Adipocyte (in vitro differentiated cells): ENCODE data around the gene CACNA1G.
A peak's percentile ranks its signal among the peaks of the same experiment; 100 is the strongest.

ENCODE experiments used
- DNase-seq: peaks from one replicate; pipeline ENCODE4 v3.0.0-alpha.2; 2015; ENCODE audit warnings: low read depth
- H3K27me3 ChIP-seq: replicated peaks from 2 replicates; pipeline ENCODE4 v1.7.0; 2013; ENCODE audit warnings: mild to moderate bottlenecking, low read length, moderate library complexity; ENCODE audit not compliant: control insufficient read depth, insufficient read depth
- H3K36me3 ChIP-seq: 2 replicates; pipeline ENCODE4 v1.7.0; 2013; ENCODE audit warnings: low read length, mild to moderate bottlenecking, moderate library complexity; ENCODE audit not compliant: control insufficient read depth, insufficient read depth, severe bottlenecking
- H3K4me1 ChIP-seq: 2 replicates; pipeline ENCODE4 v1.7.0; 2013; ENCODE audit warnings: mild to moderate bottlenecking, low read length, moderate library complexity; ENCODE audit not compliant: control insufficient read depth, insufficient read depth
- H3K4me3 ChIP-seq: 2 replicates; pipeline ENCODE4 v1.7.0; 2013; ENCODE audit warnings: mild to moderate bottlenecking, low read length, moderate library complexity
- H3K9ac ChIP-seq: 2 replicates; pipeline ENCODE4 v1.7.0; 2013; ENCODE audit warnings: mild to moderate bottlenecking, low read length, moderate library complexity
- H3K9me3 ChIP-seq: 2 replicates; pipeline ENCODE4 v1.7.0; 2013; ENCODE audit warnings: mild to moderate bottlenecking, low read length, moderate library complexity; ENCODE audit not compliant: control insufficient read depth

The CACNA1G gene

GRCh38 chr17:50594128-50594823 lies 33.8 kb downstream of the CACNA1G start:
- H3K4me1 ChIP-seq: peaks cover 10% of the 10 kb centered on the region
- H3K9me3 ChIP-seq: no peaks in the 10 kb centered on the region
- no peak overlapping the region for H3K9ac ChIP-seq
- no peaks in the 10 kb centered on the region for H3K36me3 ChIP-seq
- H3K27me3 ChIP-seq: peaks cover 4% of the 10 kb centered on the region
- no peak for DNase-seq
- H3K4me3 ChIP-seq: no peak overlapping the region

GRCh38 chr17:50594892-50595291 lies 34.4 kb downstream of the CACNA1G start:
- peaks cover 4% of the 10 kb centered on the region for H3K27me3 ChIP-seq
- no peak overlapping the region for H3K4me3 ChIP-seq
- H3K9ac ChIP-seq: no peak overlapping the region
- H3K36me3 ChIP-seq: no peaks in the 10 kb centered on the region
- DNase-seq: no peak
- no peaks in the 10 kb centered on the region for H3K9me3 ChIP-seq
- H3K4me1 ChIP-seq: peaks cover 4% of the 10 kb centered on the region

- Histone ChIP-seq H3K9me3 (no peaks in the 10 kb centered on the region), H3K27me3 (peaks cover 4% of the 10 kb centered on the region), H3K36me3 (no peaks in the 10 kb centered on the region), H3K4me3 (no peak overlapping the region), H3K9ac (no peak overlapping the region), H3K4me1 (no peaks in the 10 kb centered on the region)
- DNase-seq: no peak
Measured at GRCh38 chr17:50596191-50597037, 35.9 kb downstream of the CACNA1G start.

- Histone ChIP-seq H3K4me3 (no peak overlapping the region), H3K9me3 (no peaks in the 10 kb centered on the region), H3K27me3 (peaks cover 11% of the 10 kb centered on the region), H3K36me3 (no peaks in the 10 kb centered on the region), H3K4me1 (no peaks in the 10 kb centered on the region), H3K9ac (no peak overlapping the region)
- no peak for DNase-seq
Measured at GRCh38 chr17:50598487-50598886, 38.0 kb downstream of the CACNA1G start.

GRCh38 chr17:50599606-50600005 lies 39.1 kb downstream of the CACNA1G start:
- H3K4me1 ChIP-seq: peaks cover 6% of the 10 kb centered on the region

GRCh38 chr17:50601823-50602375 lies 41.4 kb downstream of the CACNA1G start:
- no peak for DNase-seq
- peaks cover 9% of the 10 kb centered on the region for H3K4me1 ChIP-seq
- H3K9ac ChIP-seq: no peak overlapping the region
- H3K36me3 ChIP-seq: no peaks in the 10 kb centered on the region
- H3K27me3 ChIP-seq: peaks cover 11% of the 10 kb centered on the region
- H3K4me3 ChIP-seq: no peak overlapping the region
- H3K9me3 ChIP-seq: no peaks in the 10 kb centered on the region

More at GRCh38 chr17:50599606-50600005, 39.1 kb downstream of the CACNA1G start:
- H3K36me3 ChIP-seq: no peaks in the 10 kb centered on the region
- H3K27me3 ChIP-seq: peaks cover 11% of the 10 kb centered on the region
- no peak overlapping the region for H3K9ac ChIP-seq
- no peaks in the 10 kb centered on the region for H3K9me3 ChIP-seq
- DNase-seq: no peak
- H3K4me3 ChIP-seq: no peak overlapping the region

GRCh38 chr17:50602836-50603235 lies 42.3 kb downstream of the CACNA1G start:
- no peak for DNase-seq
- no peaks in the 10 kb centered on the region for H3K9me3 ChIP-seq
- no peak overlapping the region for H3K9ac ChIP-seq
- H3K27me3 ChIP-seq: peaks cover 11% of the 10 kb centered on the region
- no peak overlapping the region for H3K4me3 ChIP-seq
- H3K4me1 ChIP-seq: peaks cover 9% of the 10 kb centered on the region
- H3K36me3 ChIP-seq: no peaks in the 10 kb centered on the region

- DNase-seq: no peak
- no peaks in the 10 kb centered on the region for H3K36me3 ChIP-seq
Measured at GRCh38 chr17:50603340-50603739, 42.8 kb downstream of the CACNA1G start.

GRCh38 chr17:50604513-50604912 lies 44.0 kb downstream of the CACNA1G start:
- Histone ChIP-seq H3K36me3 (no peaks in the 10 kb centered on the region), H3K9me3 (no peaks in the 10 kb centered on the region), H3K27me3 (peaks cover 16% of the 10 kb centered on the region), H3K4me3 (no peak overlapping the region), H3K9ac (no peak overlapping the region), H3K4me1 (peaks cover 9% of the 10 kb centered on the region)
- DNase-seq: peak; percentile 70

More at GRCh38 chr17:50603340-50603739, 42.8 kb downstream of the CACNA1G start:
- Histone ChIP-seq H3K4me1 (peaks cover 9% of the 10 kb centered on the region), H3K9me3 (no peaks in the 10 kb centered on the region), H3K4me3 (no peak overlapping the region), H3K27me3 (peaks cover 11% of the 10 kb centered on the region), H3K9ac (no peak overlapping the region)

- no peak overlapping the region for H3K4me3 ChIP-seq
- no peaks in the 10 kb centered on the region for H3K9me3 ChIP-seq
- H3K36me3 ChIP-seq: no peaks in the 10 kb centered on the region
- H3K9ac ChIP-seq: no peak overlapping the region
- H3K27me3 ChIP-seq: peaks cover 20% of the 10 kb centered on the region
- peaks cover 9% of the 10 kb centered on the region for H3K4me1 ChIP-seq
- no peak for DNase-seq
Measured at GRCh38 chr17:50605429-50605828, 44.9 kb downstream of the CACNA1G start.

- no peaks in the 10 kb centered on the region for H3K9me3 ChIP-seq
- no peaks in the 10 kb centered on the region for H3K36me3 ChIP-seq
- peaks cover 9% of the 10 kb centered on the region for H3K4me1 ChIP-seq
- H3K9ac ChIP-seq: no peak overlapping the region
- H3K27me3 ChIP-seq: peaks cover 13% of the 10 kb centered on the region
- DNase-seq: no peak
- no peak overlapping the region for H3K4me3 ChIP-seq
Measured at GRCh38 chr17:50607522-50608175, 47.1 kb downstream of the CACNA1G start.
